Retina (tissue), 1 donor: ENCODE results near the gene CILP2.

Source experiments
- DNase-seq: peaks from one replicate; pipeline ENCODE4 v3.0.0-alpha.2; 2016

The CILP2 gene

DNA sequence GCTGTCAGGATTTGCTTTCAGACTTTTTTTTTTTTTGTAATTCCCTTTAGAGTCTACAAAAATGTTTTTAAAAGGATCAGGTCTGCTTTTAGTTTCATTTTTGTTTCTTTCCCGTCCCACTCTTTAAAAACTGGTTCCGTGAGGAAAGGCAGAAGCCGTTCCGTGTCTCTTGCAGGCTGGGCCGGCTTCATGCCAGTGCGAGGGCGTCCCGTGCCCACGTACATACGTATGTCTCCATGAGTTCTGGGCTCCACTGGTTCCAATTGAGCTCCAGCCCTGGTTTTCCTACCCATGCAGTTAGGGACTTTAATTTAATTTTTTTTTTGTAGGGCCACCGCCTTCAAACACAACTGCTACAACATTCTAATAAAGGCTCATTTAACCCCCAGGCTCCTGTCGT, 31.5 kb upstream of the CILP2 start:
- no peak for DNase-seq

DNA sequence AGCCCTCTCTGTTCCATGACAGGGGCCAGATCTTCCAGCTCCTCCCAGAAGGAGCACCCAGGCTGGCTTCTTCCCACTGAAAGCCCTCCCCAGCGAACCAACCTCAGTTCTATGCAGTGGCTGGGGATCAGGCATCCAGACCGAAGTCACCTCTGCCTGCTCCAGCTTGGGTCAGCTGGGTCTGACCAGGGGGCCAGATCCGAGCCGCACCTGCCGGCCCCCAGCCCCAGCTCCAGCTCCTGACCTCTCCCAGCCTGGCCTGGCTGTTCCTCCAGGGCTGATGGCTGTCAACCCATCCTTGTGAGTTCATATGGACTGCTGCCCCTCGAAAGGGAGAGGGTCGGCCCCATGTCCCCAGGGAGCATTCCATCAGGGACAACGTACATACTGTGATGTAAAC, 30.7 kb upstream of the CILP2 start:
- DNase-seq, result no peak

DNA sequence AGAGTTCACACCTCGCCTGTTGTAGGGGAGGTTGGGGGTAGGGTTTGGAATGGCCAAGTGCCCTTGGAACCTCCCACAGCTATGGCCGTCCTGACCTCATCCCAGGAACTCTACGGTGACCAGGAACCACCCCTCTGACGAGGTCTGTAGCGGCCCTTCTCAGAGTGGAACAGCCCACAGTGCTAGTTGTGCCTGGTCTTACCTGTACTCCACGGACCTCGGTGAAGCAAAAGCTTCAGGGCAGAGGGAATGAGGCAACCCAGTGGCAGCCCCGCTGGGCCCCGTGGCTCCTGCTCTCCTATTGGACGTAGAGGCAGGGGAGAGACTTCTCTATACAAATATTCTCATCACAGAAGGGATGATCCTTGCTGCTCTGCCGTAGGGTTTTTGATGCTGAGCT, 29.8 kb upstream of the CILP2 start:
- no peak for DNase-seq

DNA sequence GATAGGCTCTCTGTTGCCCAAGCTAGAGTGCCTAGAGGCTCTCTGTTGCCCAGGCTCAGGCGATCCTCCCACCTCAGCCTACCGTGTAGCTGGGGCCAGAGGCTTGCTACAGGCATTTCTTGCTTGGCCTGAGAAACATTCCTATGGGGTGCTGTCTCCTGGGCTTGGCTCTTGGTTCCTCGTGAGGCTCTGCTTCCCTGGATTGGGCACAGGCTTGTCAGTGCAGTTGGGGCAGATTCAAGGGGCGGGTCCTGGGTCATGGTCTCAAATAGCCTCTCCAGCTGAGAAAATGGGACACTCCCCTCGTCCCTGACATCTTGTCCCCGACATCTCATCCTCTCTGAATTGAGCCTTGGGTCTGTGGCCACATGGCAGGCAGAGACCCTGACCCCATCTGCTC, 27.6 kb upstream of the CILP2 start:
- no peak for DNase-seq

DNA sequence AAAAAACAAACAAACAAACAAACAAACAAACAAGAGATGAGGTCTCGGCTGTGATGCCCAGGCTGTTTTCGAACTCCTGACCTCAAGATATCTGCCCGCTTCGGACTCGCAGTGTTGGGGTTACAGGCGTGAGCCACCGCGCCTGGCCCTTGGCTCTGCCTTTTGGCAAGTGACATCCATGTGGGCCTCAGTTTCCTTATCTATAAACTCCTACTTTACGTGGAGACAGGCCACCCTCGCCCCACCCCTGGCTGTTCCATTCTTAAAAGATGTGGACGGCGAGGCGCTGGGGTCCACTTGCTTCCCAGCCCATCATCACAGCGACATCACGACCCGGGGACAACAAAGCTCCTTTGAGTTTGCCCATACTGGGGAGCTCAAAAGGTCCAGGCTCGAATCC, 24.4 kb upstream of the CILP2 start:
- no peak for DNase-seq

DNA sequence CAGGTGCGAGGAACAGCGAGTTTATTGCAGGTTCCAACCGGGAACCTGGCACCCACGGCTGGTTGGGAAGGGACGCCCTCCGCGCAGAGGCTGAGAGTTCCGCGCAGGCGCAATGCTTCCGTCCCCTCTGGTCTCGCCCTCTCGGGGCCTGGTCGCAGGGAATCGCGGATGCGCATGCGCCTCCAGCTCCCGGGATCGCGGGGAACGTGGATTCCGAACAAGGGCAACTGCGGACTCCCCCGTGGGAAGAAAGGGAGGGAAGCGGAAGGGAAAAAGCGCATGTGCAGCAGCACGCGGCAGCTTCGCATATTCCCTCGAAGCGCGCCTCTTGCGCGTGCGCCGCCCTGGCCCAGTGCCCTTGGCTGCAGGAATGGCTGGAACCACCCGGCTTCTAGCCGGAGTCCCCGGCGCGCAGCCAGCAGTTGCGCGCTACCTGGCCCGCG, 23.8 kb upstream of the CILP2 start:
- peak; percentile 82 for DNase-seq

DNA sequence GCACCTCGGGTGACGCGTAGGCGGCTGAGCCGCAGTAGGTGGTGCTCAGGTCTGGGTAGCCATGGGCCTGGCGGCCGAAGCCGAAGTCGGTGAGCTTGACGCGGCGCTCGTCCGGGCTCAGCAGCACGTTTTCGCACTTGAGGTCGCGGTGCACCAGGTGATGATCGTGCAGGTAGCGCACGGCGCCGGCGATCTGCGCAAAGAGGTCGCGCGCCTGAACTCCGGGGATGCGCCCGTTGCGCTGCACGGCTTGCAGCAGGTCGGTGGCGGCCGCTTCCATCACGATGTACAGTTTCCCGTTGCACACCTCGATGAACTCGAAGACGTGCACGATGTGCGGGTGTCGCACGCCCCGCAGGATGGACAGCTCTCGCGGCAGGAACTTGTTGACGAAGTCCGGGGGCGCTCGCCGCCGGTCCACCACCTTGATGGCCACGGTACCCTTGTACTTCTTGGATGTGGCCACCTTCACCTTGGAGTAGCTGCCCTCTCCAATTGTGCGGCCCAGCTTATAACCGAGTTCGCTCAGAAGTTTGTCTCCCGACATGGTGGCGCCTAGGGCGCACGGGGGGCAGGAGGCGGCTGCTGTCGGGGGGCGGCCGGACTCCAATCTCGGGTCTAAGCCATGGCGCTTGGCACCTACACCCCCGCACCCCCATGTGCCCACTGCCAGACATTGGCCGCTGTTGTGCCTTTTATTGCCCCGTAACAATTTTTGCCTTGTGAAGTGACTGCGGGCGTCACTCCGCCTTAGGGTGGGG, 23.0 kb upstream of the CILP2 start, which contains the start of gene TSSK6:
TSS of gene TSSK6 (minus strand) at position 668 of the 761 bp plus-strand sequence. CDS start at position 547, 121 bp downstream.
- no peak for DNase-seq

DNA sequence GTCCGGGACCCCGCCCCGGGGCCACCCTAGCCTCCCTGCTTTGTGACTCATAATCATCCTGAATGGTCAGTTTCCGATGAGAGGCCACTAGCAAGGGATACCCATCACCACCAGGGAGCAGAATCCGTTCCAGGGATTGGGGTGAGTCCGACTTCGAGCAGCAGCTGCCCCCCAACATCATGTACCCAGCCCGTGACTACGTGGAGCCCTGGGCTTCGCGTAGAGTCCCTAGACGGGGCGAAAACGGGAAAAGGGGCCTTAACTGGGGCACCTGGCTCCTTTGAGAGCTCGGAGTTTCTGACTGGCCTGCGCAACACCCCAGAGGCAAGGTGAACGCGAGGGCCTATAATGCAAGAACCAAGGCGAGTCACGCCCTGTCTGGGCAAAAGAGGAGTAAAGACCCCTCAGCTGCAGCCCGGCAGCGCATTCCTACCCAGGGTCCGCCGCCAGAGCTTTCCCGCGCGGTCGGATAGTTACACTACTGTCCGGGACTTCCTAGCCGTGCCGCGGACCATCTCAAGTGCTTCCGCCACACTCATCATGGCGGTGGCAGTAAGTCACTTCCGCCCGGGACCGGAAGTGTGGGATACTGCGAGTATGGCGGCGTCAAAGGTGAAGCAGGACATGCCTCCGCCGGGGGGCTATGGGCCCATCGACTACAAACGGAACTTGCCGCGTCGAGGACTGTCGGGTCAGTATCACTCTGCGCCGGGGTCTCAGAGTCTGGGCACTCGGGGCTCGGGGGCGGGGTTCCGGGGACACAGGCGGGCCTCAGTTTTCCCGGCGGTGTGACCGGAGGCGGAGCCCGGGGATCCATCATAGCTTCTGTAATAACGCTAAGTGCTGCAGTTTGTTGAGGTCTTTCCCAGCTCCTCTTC, 22.2 kb upstream of the CILP2 start, which contains the start of gene NDUFA13:
TSS of gene NDUFA13 (plus strand) at position 584 of the 878 bp plus-strand sequence. CDS start at position 598, 14 bp downstream.
- DNase-seq, result peak; percentile 97

DNA sequence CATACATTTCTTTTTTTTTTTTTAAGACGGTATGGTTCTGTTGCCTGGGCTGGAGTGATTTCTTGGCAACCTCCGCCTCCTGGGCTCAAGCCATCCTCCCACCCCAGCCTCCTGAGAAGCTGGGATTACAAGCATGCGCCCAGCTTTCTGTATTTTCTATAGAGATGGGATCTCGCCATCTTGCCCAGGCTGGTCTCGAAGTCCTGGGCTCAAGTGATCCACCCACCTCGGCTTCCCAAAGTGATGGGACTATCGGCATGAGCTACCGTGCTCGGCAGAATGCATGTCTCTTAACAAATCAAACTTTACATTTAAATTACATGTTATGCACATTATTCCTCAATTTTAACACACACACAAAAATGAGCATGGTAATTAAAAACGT, 20.8 kb upstream of the CILP2 start:
- DNase-seq, result no peak

DNA sequence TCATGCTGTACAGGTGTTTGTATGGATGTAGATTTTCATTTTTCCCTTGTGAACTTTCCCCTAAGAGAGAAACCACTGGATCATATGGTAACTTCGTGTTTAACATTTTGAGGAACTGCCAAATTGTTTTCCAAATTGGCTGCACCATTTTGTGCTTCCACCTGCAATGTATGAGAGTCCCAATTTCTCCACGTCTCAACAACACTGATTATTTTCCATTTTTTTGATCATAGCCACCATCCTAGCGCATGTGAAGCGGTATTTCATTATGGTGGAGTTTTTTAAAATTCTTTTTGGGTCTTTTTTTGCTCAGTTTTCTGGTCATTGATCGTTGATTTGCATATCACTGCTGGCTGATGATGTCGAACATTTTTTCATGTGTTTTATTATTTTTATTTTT, 17.1 kb upstream of the CILP2 start:
- DNase-seq, result no peak

DNA sequence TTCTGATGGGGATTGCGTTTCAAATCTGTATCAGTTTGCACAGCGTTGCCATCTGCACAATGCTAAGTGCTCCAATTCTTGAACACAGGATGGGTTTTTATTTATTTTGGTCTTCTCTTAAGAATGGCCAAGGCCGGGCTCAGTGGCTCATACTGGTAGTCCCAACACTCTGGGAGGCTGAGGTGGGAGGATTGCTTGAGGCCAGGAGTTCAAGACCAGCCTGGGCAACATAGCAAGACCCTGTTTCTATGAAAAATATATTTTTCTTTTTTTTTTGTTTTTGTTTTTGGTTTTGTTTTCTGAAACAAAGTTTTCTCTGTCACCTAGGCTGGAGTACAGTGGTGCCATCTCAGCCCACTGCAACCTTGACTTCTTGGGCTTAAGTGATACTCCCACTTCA, 14.9 kb upstream of the CILP2 start:
- no peak for DNase-seq

DNA sequence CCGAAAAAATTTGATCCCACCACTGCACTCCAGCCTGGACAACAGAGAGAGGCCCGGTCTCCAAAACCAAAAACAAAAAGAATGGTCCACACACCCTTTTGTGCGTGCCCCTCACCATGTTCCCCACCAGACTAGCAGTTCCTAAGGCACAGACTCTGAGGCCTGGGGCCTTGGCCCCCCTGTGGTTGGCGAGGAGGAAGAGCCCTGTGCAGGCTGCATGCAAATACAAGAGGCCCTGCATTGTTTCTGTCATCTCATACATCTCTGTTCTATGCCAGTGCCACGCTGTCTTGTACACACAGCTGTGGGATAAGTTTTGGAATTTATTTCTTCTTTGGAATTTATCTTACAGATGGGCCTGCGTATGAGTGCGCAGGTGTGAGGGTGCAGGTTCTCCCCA, 14.0 kb upstream of the CILP2 start:
- DNase-seq, result no peak

DNA sequence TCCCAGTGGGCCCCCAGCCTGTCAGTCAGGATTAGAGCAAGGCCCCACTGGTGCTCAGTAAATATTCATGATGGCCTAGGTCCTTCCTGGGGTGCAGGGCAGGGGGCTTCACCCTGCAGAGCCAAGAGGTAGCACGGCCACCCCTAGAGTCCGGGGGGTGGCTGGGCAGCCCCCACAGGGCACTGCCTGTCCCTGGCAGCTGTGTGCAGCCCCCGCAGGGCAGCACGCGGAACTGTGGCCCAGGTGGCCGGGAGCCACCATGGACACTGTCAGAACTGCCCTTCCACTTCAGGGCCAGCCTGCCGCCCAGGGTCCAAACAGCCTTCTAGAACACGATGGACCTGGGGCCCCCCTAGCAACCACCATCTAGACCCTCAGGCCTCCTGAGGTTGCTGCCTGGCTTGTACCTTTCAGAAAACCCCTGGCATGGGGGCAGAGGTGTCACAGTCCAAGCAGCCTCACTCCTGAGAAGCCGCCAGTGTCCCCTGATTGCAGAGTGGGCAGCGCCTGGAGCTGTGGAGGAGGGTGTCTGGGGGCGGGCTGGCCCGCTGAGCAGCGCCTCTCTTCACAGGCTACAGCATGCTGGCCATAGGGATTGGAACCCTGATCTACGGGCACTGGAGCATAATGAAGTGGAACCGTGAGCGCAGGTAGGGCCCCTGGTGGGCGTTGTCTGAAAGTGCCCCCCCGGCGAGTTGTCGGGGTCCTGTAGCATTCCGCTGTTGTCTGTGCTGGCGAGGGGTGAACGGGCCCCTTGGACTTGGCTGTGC, 12.3 kb upstream of the CILP2 start:
- DNase-seq, result no peak

DNA sequence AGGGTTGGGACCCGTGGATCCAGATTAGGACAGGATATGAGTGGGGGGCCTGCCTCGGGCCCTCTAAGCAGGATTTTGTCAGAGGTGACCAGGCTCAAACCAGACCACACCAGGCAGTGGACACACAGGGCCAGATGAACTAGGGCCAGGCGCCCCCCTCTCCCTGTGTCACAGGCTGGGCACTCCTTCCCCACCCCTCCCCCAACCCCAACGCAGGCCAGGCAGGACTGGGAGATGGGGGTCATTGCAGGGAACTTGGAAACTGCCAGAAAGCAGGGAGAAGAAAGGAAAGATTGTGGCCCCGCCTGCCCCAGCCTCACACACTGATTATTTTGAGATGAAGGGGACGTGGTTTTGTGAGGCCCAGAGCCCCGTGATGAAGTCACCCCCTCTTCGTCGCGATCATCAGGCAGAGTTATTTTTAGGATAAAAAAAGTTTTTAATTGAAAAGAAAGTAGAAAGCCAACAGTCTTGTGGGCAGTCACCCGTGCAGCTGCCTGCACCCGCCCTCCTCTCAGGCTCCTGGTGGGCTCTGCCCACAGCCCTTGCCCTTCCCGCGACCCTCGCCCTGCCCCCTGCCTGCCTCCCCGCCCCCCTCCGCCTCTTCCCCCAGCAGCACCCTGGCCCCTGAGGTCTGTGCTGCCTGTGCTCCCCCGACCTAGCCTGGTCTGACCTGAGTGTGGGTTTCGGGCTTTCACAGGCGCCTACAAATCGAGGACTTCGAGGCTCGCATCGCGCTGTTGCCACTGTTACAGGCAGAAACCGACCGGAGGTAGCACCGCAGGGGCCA, 11.3 kb upstream of the CILP2 start:
- DNase-seq, result no peak

DNA sequence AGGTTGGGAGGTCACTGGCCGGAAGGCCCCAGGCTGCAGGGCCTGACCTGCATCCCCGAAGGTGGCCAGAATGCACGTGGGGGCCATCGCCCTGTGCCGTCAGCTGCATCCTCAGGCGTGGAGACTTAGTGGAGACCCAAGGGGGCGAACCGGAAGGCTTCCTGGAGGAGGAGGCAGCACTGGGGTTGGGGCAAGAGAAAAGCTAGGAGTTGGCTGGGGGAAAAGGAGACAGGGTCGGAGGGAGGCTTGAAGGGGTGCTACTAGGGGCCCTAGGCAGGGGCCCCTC, 10.8 kb upstream of the CILP2 start:
- no peak for DNase-seq

DNA sequence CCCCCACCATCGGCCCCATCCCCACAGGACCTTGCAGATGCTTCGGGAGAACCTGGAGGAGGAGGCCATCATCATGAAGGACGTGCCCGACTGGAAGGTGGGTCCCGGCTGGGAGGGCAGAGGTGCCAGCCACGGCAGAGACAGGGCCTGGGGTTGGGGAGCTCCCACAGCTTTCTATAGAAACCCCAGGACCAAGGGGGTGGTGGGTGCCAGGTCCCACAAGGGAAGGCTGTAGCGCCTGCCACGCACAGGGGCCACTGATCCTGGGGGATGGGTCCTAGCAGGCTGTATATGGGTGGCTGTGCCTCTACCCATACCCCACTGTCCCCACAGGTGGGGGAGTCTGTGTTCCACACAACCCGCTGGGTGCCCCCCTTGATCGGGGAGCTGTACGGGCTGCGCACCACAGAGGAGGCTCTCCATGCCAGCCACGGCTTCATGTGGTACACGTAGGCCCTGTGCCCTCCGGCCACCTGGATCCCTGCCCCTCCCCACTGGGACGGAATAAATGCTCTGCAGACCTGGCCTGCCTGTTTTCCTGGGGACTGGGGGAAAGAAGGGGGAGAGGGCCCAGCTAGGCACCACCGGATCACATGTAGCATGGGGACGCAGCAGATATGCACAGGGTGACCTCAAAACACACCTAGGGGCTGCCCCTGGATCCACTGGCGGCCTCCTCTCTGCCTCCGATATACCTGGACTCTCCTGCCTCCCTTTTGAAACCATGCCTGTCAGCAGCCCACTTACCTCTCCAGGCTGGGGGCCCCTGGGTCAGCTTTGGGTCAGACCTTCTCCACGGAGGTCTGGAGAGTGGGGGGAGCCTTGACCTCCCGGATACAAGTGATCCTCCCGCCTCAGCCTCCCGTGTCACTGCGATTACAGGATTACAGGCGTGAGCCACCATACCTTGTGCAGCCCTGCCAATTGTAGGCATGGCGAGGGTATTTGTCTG, 10.1 kb upstream of the CILP2 start:
- DNase-seq, result no peak

DNA sequence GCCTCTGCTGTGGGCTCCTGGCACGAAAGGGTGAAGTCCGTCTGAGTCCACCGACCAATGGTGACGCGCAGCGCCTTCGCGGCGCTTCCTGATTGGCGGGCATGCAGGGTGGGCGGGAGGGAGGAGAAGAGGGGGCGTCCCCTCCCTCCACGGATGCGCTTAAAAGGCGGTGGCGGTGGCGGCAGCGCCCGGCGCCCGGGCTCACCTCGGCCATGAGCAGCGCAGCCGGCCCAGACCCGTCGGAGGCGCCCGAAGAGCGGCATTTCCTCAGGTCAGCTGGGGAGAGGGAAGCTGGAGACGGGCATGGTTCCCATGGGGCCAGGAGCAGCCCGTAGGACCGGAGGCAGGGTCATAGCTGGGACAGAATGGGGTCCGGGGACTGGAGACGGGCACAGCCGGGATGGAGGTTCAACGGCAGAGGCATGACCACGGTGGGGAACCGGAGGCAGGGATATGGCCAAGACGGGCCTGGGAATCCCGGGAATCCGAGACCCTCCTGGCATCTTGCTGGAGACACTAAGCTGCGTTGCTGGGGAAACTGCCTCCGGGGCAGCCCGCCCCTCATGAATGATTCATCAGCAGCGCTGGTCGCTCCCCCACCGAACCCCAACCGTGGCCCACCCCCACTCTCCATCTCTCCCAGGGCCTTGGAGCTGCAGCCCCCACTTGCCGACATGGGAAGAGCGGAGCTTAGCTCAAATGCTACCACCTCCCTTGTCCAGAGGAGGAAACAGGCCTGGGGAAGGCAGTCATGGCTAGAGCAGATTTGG, 9.2 kb upstream of the CILP2 start, which contains the start of gene YJEFN3:
TSS of gene YJEFN3 (plus strand) at position 191 of the 770 bp plus-strand sequence. CDS start at position 213, 22 bp downstream.
- peak; percentile 75 for DNase-seq

DNA sequence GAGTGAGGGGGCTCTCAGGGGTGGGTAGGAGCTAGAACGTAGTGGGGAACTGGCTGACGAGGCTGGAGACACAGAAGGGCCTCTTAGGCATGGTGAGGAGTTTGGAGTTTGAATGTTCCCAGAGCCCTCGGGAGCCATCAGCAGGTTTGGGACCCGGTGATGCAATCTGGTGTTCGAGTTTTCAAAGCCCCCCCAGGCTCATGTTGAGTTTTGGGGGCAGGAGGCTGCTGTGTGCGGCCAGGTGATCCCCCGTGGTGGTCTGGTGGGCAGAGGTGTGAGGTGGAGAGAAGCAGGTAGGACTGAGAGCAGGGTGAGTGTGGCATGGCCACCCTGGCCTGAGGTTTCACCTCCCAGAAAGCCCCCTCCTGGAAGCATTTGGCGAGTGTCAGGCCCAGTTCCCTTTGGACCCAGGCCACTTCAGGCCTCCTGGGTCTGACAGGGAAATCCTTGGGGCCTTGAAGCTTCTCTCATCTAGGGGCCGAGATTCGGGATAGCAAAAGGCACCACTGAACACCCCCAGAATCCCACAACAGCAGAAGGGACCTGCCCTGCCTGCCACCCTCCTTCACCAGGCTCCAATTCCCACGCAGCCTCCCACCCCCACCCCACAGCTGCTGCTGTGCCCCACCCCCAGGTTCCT, 8.2 kb upstream of the CILP2 start:
- DNase-seq, result no peak

DNA sequence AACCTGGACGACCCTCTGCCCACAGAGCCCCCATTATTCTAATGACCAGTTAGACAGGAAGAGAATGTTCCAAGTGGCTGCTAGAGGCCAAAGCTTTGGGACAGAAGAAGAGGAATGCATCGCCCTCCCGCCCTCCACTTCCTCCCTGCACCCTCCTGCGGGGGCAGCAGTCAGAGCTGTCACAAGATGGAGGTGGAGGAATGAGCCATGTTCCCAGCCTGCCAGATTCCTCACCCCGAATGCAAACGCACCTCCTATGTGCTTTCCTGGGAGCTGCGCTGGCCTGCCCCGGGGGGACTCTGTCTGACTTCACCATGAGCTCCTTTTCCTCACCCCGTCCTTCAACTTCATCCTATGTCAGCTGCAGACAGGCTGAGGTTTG, 7.7 kb upstream of the CILP2 start:
- no peak for DNase-seq

DNA sequence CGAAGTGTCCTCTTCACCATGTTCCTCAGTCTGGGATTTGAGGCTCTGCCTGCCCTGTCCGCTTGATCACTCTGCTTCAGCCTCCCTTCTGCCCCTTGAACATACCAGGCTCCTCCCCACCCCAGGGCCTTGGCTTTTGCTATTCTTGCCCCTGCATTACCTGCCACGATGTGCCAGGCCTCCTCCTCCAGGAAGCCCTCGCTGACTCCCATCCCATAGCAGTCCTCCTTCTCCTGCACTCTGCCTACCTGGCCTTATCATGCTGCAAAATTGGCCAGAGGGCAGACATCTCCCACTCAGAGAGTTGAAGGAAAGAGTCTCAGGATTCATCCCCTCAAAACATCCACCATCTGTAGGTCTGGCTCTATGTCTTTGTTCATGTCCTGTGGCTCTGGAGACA, 7.2 kb upstream of the CILP2 start:
- no peak for DNase-seq
